Esophagus squamous epithelium (tissue), 4 donors: ENCODE measurements around the gene MPEG1.

Source experiments
- CTCF ChIP-seq, 6 experiments: fragments of 450-650 bp in 4 of 6; fragments of 200-600 bp in 2 of 6; sonication (generic) in 2 of 6; IDR thresholded peaks; one replicate each; pipeline ENCODE4 v1.5.1; 2016 to 2019; ENCODE audit warnings: antibody characterized with exemption in 6 of 6, mild to moderate bottlenecking in 4 of 6, moderate library complexity in 4 of 6
- POLR2A ChIP-seq, 4 donors: fragments of 450-650 bp; IDR thresholded peaks; one replicate each; pipeline ENCODE4 v1.6.1; 2017; ENCODE audit warnings: antibody characterized with exemption in 4 of 4, mild to moderate bottlenecking in 4 of 4, moderate library complexity in 3 of 4

DNA sequence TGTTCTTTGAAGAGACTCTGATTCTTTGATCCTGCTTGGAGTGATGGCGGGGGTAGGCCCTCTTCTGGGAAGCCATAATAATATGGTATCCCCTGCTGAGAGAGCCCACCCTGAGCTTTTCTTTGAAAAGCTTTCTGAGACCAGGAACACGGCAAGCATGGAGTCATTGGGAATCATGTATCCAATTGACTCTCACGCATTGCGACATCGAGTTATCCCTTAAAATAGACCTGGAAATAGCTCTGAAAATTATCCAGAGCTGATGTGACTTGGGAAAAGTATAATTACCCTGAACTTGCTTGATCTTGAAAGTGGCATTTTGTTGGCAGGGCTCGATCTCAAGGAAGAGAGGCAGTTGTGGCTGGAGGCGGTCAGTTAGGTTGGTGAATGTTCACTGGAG is 36.8 kb upstream of the MPEG1 start:
- TF ChIP-seq CTCF (IDR thresholded peaks at IDR 0.05) (no peak), POLR2A (IDR thresholded peaks at IDR 0.05) (no peak)
